ENCODE measurements around the gene PHLDB2.

DNA sequence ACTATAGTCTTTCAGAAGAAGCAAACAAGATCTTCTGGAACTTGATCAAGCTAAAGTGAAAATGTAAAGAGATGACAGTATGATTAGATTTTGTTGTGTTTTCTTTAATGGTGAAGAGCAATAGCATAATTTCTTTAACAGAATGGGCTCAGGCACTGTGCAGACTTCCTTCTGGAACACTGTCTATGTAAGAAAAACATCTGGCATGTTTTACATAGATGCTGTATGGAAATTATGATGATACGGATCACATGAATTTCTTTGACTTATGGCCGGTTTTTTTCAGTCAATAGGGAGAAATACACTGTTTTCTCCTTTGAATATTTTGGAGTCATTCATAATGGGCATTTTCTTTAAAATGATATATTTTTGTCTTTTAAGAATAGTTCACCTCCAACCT, 42.6 kb downstream of the PHLDB2 start:
- TF ChIP-seq, protein P1, sequence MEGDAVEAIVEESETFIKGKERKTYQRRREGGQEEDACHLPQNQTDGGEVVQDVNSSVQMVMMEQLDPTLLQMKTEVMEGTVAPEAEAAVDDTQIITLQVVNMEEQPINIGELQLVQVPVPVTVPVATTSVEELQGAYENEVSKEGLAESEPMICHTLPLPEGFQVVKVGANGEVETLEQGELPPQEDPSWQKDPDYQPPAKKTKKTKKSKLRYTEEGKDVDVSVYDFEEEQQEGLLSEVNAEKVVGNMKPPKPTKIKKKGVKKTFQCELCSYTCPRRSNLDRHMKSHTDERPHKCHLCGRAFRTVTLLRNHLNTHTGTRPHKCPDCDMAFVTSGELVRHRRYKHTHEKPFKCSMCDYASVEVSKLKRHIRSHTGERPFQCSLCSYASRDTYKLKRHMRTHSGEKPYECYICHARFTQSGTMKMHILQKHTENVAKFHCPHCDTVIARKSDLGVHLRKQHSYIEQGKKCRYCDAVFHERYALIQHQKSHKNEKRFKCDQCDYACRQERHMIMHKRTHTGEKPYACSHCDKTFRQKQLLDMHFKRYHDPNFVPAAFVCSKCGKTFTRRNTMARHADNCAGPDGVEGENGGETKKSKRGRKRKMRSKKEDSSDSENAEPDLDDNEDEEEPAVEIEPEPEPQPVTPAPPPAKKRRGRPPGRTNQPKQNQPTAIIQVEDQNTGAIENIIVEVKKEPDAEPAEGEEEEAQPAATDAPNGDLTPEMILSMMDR (IDR thresholded peaks at IDR 0.05): no peak
- TF ChIP-seq POLR2AphosphoS5 (IDR thresholded peaks at IDR 0.05): no peak
- no peak for TF ChIP-seq POLR2A (IDR thresholded peaks at IDR 0.05)

All from breast epithelium (tissue), 3 donors.